Stimulated activated CD4-positive, alpha-beta T cell treated with anti-CD3 and anti-CD28 coated beads, Interleukin-12 subunit alpha, Interleukin-12 subunit beta, amount 100 ng/mL, for 48 hours (primary cell): Measurements from ENCODE around the gene ACSS1.

Source experiments
- DNase-seq, 3 donors: peaks; one replicate each; pipeline ENCODE4 v3.0.0-alpha.2; 2020; ENCODE audit warnings: low read depth in 2 of 3, low spot score in 1 of 3

Gene ACSS1

GRCh38 chr20:25046736-25047666 lies 10.9 kb downstream of the ACSS1 start:
- no peak for DNase-seq

DNA sequence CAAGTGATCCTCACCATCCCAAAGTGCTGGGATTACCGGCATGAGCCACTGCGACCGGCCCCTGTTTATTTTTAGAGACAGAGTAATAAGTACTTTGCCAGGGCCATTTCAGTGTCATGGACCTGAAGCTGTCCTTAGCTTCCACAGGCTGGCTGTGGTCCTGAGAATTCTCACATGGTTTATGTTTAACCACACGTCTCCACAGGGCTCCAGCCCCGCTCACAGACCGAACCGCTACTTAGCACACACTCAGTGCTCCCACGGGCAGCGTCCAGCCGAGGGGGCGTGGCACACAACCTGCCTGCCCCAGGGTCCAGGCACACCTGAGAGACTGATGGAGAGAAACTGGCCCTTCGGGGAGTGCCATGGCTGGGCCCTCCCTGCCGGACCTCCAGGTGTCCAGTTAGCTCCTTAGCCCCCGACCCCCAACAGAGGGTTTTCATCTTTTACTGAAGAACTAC lies 11.7 kb downstream of the ACSS1 start:
- no peak for DNase-seq

- no peak for DNase-seq
Measured at GRCh38 chr20:25045343-25045712, 12.6 kb downstream of the ACSS1 start.

DNA sequence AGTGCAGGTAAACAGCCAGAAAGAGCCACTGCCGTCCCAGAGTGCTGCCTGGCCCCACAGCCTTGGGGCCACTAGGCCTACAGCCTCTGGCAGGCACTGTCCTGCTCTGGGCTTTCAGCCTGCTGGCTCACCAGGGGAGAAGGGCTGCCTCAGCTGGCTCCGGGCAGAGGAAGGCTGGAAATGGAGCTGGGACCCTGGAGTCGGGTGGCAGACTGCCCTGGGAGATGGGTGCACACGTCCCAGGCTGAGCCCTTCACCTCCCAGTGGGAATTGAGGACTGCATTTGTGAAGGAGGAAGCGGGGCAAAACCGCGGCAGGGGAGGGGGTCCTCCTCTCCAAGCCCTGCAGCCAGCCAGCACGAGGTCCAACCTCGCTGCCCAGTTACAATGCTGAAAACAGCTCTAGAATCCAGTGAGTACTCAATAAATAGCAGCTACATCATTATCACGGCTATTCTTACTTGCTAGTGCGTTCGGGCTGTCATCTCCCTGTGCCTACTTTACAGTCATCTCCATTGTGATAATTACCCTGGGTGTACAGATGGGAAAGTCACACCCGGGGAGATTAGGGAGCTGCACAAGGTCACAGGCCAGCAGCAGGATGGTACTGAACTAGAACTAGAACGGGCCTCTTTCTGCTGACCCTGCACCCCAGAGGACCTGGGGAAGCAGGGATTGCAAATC lies 13.1 kb downstream of the ACSS1 start:
- no peak for DNase-seq

DNA sequence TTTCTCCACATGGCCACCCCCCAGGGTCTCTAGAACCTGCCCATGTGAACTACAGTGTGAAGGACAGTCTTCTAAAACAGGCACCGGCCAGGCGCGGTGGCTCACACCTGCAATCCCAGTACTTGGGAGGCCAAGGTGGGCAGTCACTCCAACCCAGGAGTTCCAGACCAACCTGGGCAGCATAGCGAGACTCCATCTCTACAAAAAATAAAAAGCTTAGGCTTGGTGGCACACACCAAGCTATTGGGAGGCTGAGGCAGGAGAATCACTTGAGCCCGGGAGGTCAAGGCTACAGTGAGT lies 13.7 kb downstream of the ACSS1 start:
- no peak for DNase-seq

DNA sequence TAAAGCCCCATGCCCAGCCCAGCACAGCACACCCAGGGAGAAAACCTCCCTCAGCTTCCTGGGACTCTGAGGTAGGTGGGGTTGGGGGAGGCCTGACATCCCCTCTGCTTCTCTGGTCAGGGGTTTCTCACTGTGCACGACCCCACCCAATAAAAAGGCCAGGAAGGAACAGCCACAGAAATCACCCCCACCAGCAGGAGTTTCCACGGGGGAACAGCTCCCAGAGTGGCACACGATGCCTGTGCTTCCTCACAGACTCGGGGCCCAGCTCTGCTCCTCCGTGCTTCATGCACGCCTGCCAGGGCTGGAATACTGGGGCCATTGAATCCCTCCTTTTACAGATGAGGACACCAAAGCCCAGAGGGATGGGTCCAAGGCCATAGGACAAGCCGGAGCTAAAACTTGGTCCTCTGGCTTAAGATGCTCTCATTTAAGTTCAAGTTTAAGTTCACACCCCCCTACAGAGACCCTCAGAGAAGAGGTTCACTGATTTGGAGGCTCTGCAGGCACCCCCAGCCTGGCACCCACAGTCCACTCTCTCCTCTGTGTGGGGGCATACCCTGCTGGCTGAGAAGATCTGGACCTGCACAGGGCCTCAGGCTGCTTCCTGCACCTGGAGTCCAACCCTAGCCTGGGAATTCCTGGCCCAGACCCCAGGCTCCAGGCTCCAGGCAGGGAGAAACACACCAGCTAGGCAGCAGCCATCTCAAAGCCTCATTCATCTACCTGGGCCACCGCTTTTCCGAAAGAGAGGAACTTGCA lies 14.3 kb downstream of the ACSS1 start:
- DNase-seq = no peak

- DNase-seq = no peak
Measured at GRCh38 chr20:25042531-25043498, 15.1 kb downstream of the ACSS1 start.

- DNase-seq = no peak
Measured at GRCh38 chr20:25041813-25042530, 16.0 kb downstream of the ACSS1 start.

GRCh38 chr20:25040438-25040831 lies 17.5 kb downstream of the ACSS1 start:
- DNase-seq = no peak

- DNase-seq = no peak
Measured at GRCh38 chr20:25039697-25040437, 18.1 kb downstream of the ACSS1 start.

- DNase-seq = no peak
Measured at GRCh38 chr20:25038591-25039015, 19.3 kb downstream of the ACSS1 start.

- DNase-seq = no peak
Measured at GRCh38 chr20:25038103-25038410, 19.9 kb downstream of the ACSS1 start.

- DNase-seq = no peak
Measured at GRCh38 chr20:25037288-25038102, 20.4 kb downstream of the ACSS1 start.

- no peak for DNase-seq
Measured at GRCh38 chr20:25036331-25036936, 21.5 kb downstream of the ACSS1 start.

- DNase-seq = no peak
Measured at GRCh38 chr20:25035921-25036320, 22.0 kb downstream of the ACSS1 start.

GRCh38 chr20:25033924-25034300 lies 24.0 kb downstream of the ACSS1 start:
- DNase-seq = no peak

DNA sequence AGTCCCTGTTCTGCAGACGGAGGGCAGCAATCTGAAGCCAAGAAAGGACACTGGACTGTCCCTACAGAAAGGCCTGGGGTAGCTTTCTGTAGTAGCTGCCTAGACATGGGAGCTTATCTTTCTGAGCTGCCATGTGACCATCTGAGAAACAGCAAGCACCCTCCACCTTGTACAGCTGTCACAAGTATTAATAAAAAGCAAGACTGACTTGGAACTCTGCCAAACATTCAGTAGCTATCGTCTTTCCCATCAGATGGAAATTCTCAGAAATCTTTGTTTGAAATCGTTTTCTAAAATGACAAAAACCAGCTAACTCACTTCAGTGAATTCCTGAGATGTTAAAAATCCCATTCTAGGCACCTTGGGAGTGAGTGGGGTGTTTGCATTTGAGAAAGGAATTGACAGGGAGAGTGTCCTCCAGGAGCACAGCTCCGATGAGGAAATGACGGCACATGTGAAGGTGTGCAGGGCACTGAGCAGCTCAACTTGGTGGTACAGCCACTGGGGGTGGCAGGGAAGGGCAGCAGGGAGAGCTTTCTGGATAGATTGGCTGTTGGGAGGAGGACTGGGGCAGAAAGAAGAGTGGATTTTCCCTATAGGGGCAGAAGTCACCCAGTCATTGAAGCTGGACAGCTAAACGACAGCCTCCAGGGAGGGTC lies 24.5 kb downstream of the ACSS1 start:
- DNase-seq = no peak
